HepG2 (cell line): ENCODE results near the gene TMEM171. TPM values are rescaled to one million over a fixed set of nuclear protein-coding genes. Genes with fewer than 3 reads are reported as not detected.

Experiments
- ATAC-seq: fragments of 200-7000 bp; cut with Tn5 transposase; 3 replicates; pipeline ENCODE4 v1.9.1; 2020; ENCODE audit warnings: mild to moderate bottlenecking, moderate library complexity
- BruUV-seq: library from RNA; stranded (reverse); fragments of 400-500 nt; replicated peaks from 2 replicates; lab custom pipeline; 2021; lab: Mats Ljungman, UMichigan
- CTCF ChIA-PET: fragments of 300-600 bp; formaldehyde crosslinking; extraction: SDS; loops from one replicate; lab custom pipeline; 2021; ENCODE audit warnings: low total read pairs, inconsistent platforms, low intra/inter-chr PET ratio; lab: Yijun Ruan, JAX
- POLR2A ChIA-PET: fragments of 350-600 bp; sonication (Branson Sonifier 250); formaldehyde crosslinking; loops from one replicate; lab custom pipeline; 2020; ENCODE audit warnings: antibody characterized with exemption, inconsistent platforms; lab: Yijun Ruan, JAX
- DNase-seq: peaks from one replicate; pipeline ENCODE4 v3.0.0-alpha.2; 2015; ENCODE audit warnings: low spot score
- FAIRE-seq: peaks from 3 replicates; lab custom pipeline; 2011; peaks lifted over from hg19 to GRCh38; lab: Jason Lieb, UNC
- H2AFZ ChIP-seq: one replicate; pipeline ENCODE4 v1.6.1; 2011; ENCODE audit warnings: low read length, inconsistent platforms
- H3K27ac ChIP-seq: fragments of 300-600 bp; 3 replicates; pipeline ENCODE4 v1.8.0; 2011; ENCODE audit warnings: mixed run types, mild to moderate bottlenecking, mixed read lengths, low read length, inconsistent platforms; ENCODE audit not compliant: insufficient read depth; ENCODE audit errors: extremely low read length
- H3K27me3 ChIP-seq, 2 experiments: fragments of 200-600 bp in 1 of 2; 2 replicates in 1 of 2; 3 replicates in 1 of 2; pipeline versions ENCODE4 v1.6.0 to v1.8.0; 2011; ENCODE audit warnings: low read length in 2 of 2, mild to moderate bottlenecking in 2 of 2, moderate library complexity in 2 of 2, inconsistent platforms in 1 of 2; ENCODE audit not compliant: insufficient read depth in 2 of 2, control insufficient read depth in 1 of 2
- H3K36me3 ChIP-seq, 2 experiments: fragments of 200-600 bp in 1 of 2; replicated peaks in 1 of 2; 2 replicates in 1 of 2; 3 replicates in 1 of 2; pipeline versions ENCODE4 v1.5.1 to v1.8.0; 2011; ENCODE audit warnings: low read length in 2 of 2, inconsistent platforms in 1 of 2; ENCODE audit not compliant: insufficient read depth in 2 of 2, control insufficient read depth in 1 of 2
- H3K4me1 ChIP-seq: 2 replicates; pipeline ENCODE4 v1.5.1; 2012; ENCODE audit warnings: low read length, inconsistent platforms; ENCODE audit not compliant: insufficient read depth
- H3K4me2 ChIP-seq: 2 replicates; pipeline ENCODE4 v1.6.0; 2011; ENCODE audit warnings: low read depth, low read length, inconsistent platforms
- H3K4me3 ChIP-seq, 3 experiments: fragments of 200-600 bp in 1 of 3; sonication (generic), shearing (Covaris generic) in 1 of 3; replicated peaks in 1 of 3; 2 replicates each; pipeline ENCODE4 v1.5.1; 2011 to 2016; ENCODE audit warnings: low read length in 3 of 3, inconsistent platforms in 2 of 3, low read depth in 2 of 3, mild to moderate bottlenecking in 2 of 3, control low read depth in 1 of 3, mixed read lengths in 1 of 3; ENCODE audit not compliant: insufficient read depth in 1 of 3
- H3K79me2 ChIP-seq: one replicate; pipeline ENCODE4 v1.6.1; 2011; ENCODE audit warnings: low read length, inconsistent platforms; ENCODE audit not compliant: insufficient read depth
- H3K9ac ChIP-seq: 2 replicates; pipeline ENCODE4 v1.6.0; 2011; ENCODE audit warnings: mild to moderate bottlenecking, low read depth, low read length, inconsistent platforms; ENCODE audit not compliant: insufficient read depth
- H3K9me3 ChIP-seq: 2 replicates; pipeline ENCODE4 v1.5.1; 2012; ENCODE audit warnings: mild to moderate bottlenecking, low read length
- H4K20me1 ChIP-seq: 2 replicates; pipeline ENCODE4 v1.6.0; 2011; ENCODE audit warnings: inconsistent platforms, mild to moderate bottlenecking, low read length, moderate library complexity; ENCODE audit not compliant: insufficient read depth
- MAFK ChIP-seq, 2 experiments: IDR thresholded peaks in 1 of 2; conservative IDR thresholded peaks in 1 of 2; 2 replicates each; pipeline ENCODE4 v1.6.1; 2011; ENCODE audit warnings: improper control_type of control experiment in 2 of 2, low read length in 2 of 2
- ZNF713 ChIP-seq: sonication (generic); formaldehyde crosslinking; IDR thresholded peaks from 2 replicates; pipeline ENCODE4 v1.4.0; 2020; ENCODE audit warnings: mild to moderate bottlenecking, missing genetic modification reagents
- WGBS: methylation state at CpG from one replicate; pipeline ENCODE4 v1.1.6; 2017; ENCODE audit warnings: low lambda C conversion rate; 5-methylcytosine and 5-hydroxymethylcytosine counted together
- in situ Hi-C: cut with HindIII; loops from 2 replicates; pipeline ENCODE4 v1.10.0; 2017; ENCODE audit warnings: low pct_unique_long_range_greater_than_20kb; ENCODE audit not compliant: extremely low pct_ligation_motif_present
- intact Hi-C: fragments of 100-400 bp; cut with micrococcal nuclease; formaldehyde crosslinking; loops from one replicate; pipeline ENCODE4 v1.10.0; 2022; ENCODE audit not compliant: unreplicated experiment
- polyA plus RNA-seq, 8 experiments: library from polyadenylated mRNA; depleted of rRNA in 3 of 8; stranded (reverse) in 7 of 8; unstranded in 1 of 8; fragments of >200 nt; fragmentation: Illumina TruSeq in 4 of 8; extraction: Trizol in 4 of 8; gene quantifications; 2 replicates each; pipeline versions ENCODE4 v1.2.1 to v1.2.3, GENCODE V29; 2011 to 2016; ENCODE audit warnings: low read depth in 4 of 8, missing spikeins in 1 of 8, mixed read lengths in 1 of 8; ENCODE audit not compliant: insufficient read depth in 1 of 8
- total RNA-seq, 5 experiments: library from RNA; depleted of rRNA; stranded (reverse); fragments of >200 nt; fragmentation: Illumina TruSeq; extraction: Trizol; gene quantifications; 2 replicates each; pipeline ENCODE4 v1.2.3, GENCODE V29; 2016; ENCODE audit warnings: low read depth in 1 of 5
- TF ChIP-seq, protein P1 (sequence below): sonication (generic); formaldehyde crosslinking; IDR thresholded peaks from 2 replicates; pipeline ENCODE4 v1.5.1; 2020; ENCODE audit warnings: mild to moderate bottlenecking, missing genetic modification reagents, borderline replicate concordance

TMEM171 gene
- total and polyA plus RNA-seq, 2 of the 13 experiments (the other 11 are each of a cell fraction or from before 2014, with no cell fraction given) = 0.12 TPM; not detected in 1

DNA sequence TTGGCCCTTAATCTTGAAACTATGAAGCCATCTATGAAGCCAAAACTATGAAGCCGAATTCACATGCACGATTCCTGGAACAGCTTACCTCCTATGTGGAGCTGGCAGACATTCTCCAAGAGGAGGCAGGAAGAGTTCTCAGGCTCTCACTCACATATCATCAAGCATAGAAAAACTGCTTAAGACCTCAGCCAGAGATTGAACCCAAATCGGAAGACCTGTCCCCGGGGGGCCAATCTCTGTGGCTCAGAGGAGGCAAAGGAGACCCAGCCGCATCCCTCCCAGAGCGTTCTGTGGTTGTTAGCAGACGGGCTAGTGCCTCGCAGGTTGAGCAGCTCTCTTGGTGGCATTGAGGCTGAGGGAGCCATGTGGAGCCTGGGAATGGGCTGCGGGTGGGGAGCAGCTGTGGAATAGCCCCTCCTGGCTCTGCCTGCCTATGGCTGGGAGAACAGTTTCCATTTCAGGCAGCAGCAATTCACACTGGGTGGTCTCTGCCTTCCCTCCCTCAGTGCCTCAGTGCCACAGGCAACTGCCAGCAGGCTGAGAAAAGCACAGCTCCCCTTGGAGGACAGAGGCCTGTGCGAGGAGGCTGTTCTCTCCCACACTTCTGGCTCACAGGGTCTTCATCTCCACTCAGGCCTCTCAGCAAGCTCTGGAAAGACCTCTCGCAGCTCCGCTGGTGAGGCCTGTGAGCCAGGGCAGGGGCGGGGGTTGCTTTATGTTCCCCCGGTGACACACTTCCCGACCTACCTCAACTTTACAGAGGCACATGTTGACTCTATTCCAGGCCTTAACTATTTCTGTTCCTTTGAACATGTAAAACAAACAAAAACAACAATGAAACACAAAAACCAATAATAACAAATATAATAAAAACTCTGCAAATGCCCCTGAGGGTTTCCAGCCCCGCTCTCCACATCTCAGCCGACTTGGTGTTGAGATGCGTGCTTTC is 35.2 kb downstream of the TMEM171 start:
- 42% methylated on average over 16 of the region's 18 CpGs for WGBS
- Histone ChIP-seq H3K36me3 (no peaks in the 10 kb centered on the region), H3K4me2 (no peak overlapping the region), H3K79me2 (no peaks in the 10 kb centered on the region), H3K4me3 (no peak overlapping the region), H3K9ac (no peak overlapping the region), H3K27me3 (peaks cover 0 to 31% of the 10 kb centered on the region in 2 experiments; a peak in 2 of 5 replicates), H2AFZ (no peak overlapping the region), H3K27ac (no peak overlapping the region), H3K4me1 (no peaks in the 10 kb centered on the region), H4K20me1 (no peaks in the 10 kb centered on the region), H3K9me3 (no peaks in the 10 kb centered on the region)
- TF ChIP-seq ZNF713 (CRISPR knock-in tag) = no peak
- intact Hi-C loops (no loop called here), in situ Hi-C loops (no loop called here)
- ATAC-seq (no peak), DNase-seq (no peak), FAIRE-seq (no peak)
- CTCF ChIA-PET = no interaction called here
- no TSS peak for BruUV-seq
- POLR2A ChIA-PET = no interaction called here

DNA sequence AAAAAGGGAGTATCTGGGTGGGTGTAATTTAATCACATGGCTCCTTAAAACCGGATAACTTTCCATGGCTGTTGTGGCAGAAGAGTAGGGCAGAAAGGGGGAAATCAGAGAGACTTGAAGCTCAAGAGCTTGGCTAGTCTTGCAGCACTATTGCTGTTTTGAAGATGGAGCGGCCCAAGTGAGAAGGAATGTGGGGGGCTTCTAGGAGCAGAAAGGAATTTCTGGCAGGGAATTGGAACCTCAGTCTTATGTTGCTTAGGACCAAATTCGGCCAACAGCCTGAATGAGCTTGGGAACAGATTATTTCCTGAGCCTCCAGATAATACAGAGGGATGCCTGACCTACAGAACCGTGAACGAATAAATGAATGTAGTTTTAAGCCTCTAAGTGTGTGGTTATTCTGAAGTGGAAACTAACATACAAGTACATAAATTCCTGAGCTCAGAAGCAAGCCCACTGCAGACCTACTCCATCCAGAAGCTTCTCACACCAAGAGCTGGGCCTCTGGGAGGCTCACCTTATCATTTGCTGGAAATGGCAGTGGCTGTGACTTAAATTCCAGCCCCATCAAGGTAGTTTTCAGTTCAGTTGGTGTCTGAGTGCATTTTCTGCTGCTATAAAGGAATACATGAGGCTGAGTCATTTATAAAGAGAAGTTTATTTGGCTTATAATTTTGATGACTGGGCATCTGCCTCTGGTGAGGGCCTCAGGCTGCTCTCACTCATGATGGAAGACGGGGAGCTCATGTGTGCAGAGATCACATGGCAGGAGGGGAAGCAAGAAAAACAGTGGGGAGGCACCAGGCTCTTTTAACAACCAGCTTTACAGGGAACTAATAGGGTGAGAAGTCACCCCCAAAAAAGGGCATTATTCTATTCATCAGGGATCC is 37.3 kb downstream of the TMEM171 start:
- Histone ChIP-seq H3K9ac (no peak overlapping the region), H3K4me2 (no peak overlapping the region), H3K27me3 (peaks cover 0 to 27% of the 10 kb centered on the region in 2 experiments; a peak in 2 of 5 replicates), H3K36me3 (no peaks in the 10 kb centered on the region), H3K27ac (no peak overlapping the region), H2AFZ (no peak overlapping the region), H3K79me2 (no peaks in the 10 kb centered on the region), H3K4me3 (no peak overlapping the region), H3K4me1 (no peaks in the 10 kb centered on the region), H3K9me3 (no peaks in the 10 kb centered on the region), H4K20me1 (no peaks in the 10 kb centered on the region)
- intact Hi-C loops (no loop called here), in situ Hi-C loops (no loop called here)
- 19% methylated on average over 6 of the region's 6 CpGs for WGBS
- ChIA-PET POLR2A (no interaction called here), CTCF (no interaction called here)
- FAIRE-seq = no peak
- no peak for DNase-seq
- TF ChIP-seq, protein P1, sequence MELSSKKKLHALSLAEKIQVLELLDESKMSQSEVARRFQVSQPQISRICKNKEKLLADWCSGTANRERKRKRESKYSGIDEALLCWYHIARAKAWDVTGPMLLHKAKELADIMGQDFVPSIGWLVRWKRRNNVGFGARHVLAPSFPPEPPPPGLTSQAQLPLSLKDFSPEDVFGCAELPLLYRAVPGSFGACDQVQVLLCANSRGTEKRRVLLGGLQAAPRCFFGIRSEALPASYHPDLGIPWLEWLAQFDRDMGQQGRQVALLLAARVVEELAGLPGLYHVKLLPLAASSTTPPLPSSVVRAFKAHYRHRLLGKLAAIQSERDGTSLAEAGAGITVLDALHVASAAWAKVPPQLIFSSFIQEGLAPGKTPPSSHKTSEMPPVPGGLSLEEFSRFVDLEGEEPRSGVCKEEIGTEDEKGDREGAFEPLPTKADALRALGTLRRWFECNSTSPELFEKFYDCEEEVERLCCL (CRISPR knock-in tag) = no peak
- TF ChIP-seq MAFK (conservative IDR thresholded peaks at IDR 0.05 in 1 of 2, IDR thresholded peaks at IDR 0.05 in 1 of 2; ENCODE audit: low read length in 2 of 2) = 0 out of 4 replicates have a peak, but pooled peaks of 1 of the 2 experiments have one; percentile 11
- BruUV-seq = no TSS peak
- ATAC-seq = no peak
